Fibroblast of gingiva (primary cell): ENCODE measurements around the gene OVOL3.
"Not testable (repeated sequence)": the region's sequence is repeated elsewhere in the genome, so short reads cannot be mapped to it uniquely, and the experiment has no call there.

Experiments
- DNase-seq: peaks from one replicate; pipeline ENCODE4 v3.0.0-alpha.2; 2011; ENCODE audit warnings: low read depth

The OVOL3 gene

GRCh38 chr19:36110487-36111199, at the start of gene OVOL3:
Gene OVOL3 (plus strand): TSS chr19:36111143. CDS start chr19:36111203, 60 bp downstream.
- DNase-seq = no peak

GRCh38 chr19:36061367-36061766, 49.6 kb upstream of the OVOL3 start:
- no peak for DNase-seq

GRCh38 chr19:36064826-36065225, 46.1 kb upstream of the OVOL3 start:
- no peak for DNase-seq

GRCh38 chr19:36067681-36068080, 43.3 kb upstream of the OVOL3 start:
- DNase-seq = no peak

GRCh38 chr19:36068810-36069499, 42.0 kb upstream of the OVOL3 start:
- DNase-seq = not testable (repeated sequence)

- no peak for DNase-seq
Observed at GRCh38 chr19:36072081-36072480, 38.9 kb upstream of the OVOL3 start.

GRCh38 chr19:36073121-36073876, 37.6 kb upstream of the OVOL3 start:
- no peak for DNase-seq

GRCh38 chr19:36079389-36079945, 31.5 kb upstream of the OVOL3 start:
- no peak for DNase-seq

GRCh38 chr19:36081385-36081784, 29.6 kb upstream of the OVOL3 start:
- no peak for DNase-seq

GRCh38 chr19:36081894-36082293, 29.0 kb upstream of the OVOL3 start:
- DNase-seq = peak; percentile 10

- DNase-seq = no peak
Observed at GRCh38 chr19:36082916-36083315, 28.0 kb upstream of the OVOL3 start.

GRCh38 chr19:36084231-36085009, 26.5 kb upstream of the OVOL3 start:
- no peak for DNase-seq

GRCh38 chr19:36086326-36086725, 24.6 kb upstream of the OVOL3 start:
- DNase-seq = no peak

GRCh38 chr19:36089847-36090246, 21.1 kb upstream of the OVOL3 start:
- DNase-seq = no peak

- no peak for DNase-seq
Observed at GRCh38 chr19:36090910-36091695, 19.8 kb upstream of the OVOL3 start.

GRCh38 chr19:36092566-36092965, 18.4 kb upstream of the OVOL3 start:
- DNase-seq = no peak

GRCh38 chr19:36093146-36093662, 17.7 kb upstream of the OVOL3 start:
- no peak for DNase-seq

- no peak for DNase-seq
Observed at GRCh38 chr19:36093687-36094086, 17.3 kb upstream of the OVOL3 start.

- DNase-seq = no peak
Observed at GRCh38 chr19:36097036-36097435, 13.9 kb upstream of the OVOL3 start.

GRCh38 chr19:36099166-36099785, 11.7 kb upstream of the OVOL3 start:
- DNase-seq = no peak
